H1 (cell line): ENCODE results near the gene SBDS. TPM values are rescaled to one million over a fixed set of nuclear protein-coding genes. Genes with fewer than 3 reads are reported as not detected.
"Not testable (repeated sequence)": the region's sequence is repeated elsewhere in the genome, so short reads cannot be mapped to it uniquely, and the experiment has no call there.

Experiments
- CTCF ChIA-PET: fragments of 300-600 bp; sonication (Branson Sonifier 250); formaldehyde crosslinking; loops from one replicate; lab custom pipeline; 2021; ENCODE audit not compliant: partially characterized antibody; lab: Charles Lee
- POLR2A ChIA-PET: fragments of 300-600 bp; sonication (Branson Sonifier 250); formaldehyde crosslinking; loops from one replicate; lab custom pipeline; 2021; ENCODE audit warnings: inconsistent platforms; ENCODE audit not compliant: partially characterized antibody; lab: Charles Lee
- DNase-seq, 2 experiments: peaks; one replicate each; pipeline versions ENCODE4 v3.0.0 to v3.0.0-alpha.2; 2010 to 2022; ENCODE audit warnings: low spot score in 2 of 2, low read depth in 1 of 2, mixed read lengths in 1 of 2
- FAIRE-seq: peaks from 2 replicates; lab custom pipeline; 2011; peaks lifted over from hg19 to GRCh38; lab: Jason Lieb, UNC
- H2AFZ ChIP-seq: 2 replicates; pipeline ENCODE4 v1.8.1; 2012; ENCODE audit warnings: low read length, inconsistent platforms
- H2AK5ac ChIP-seq: 2 replicates; pipeline ENCODE4 v1.6.1; 2013; ENCODE audit warnings: low read depth, low read length
- H2BK120ac ChIP-seq: replicated peaks from 2 replicates; pipeline ENCODE3; 2013; ENCODE audit warnings: low read depth, low read length, inconsistent platforms
- H2BK12ac ChIP-seq: 2 replicates; pipeline ENCODE4 v1.6.1; 2013; ENCODE audit warnings: low read depth, low read length
- H2BK15ac ChIP-seq: 2 replicates; pipeline ENCODE4 v1.6.1; 2013; ENCODE audit warnings: low read length
- H2BK20ac ChIP-seq: 2 replicates; pipeline ENCODE4 v1.6.1; 2013; ENCODE audit warnings: low read length
- H2BK5ac ChIP-seq: 2 replicates; pipeline ENCODE4 v1.6.1; 2013; ENCODE audit warnings: low read depth, low read length
- H3K14ac ChIP-seq: 2 replicates; pipeline ENCODE4 v1.6.1; 2013; ENCODE audit warnings: inconsistent platforms; ENCODE audit not compliant: insufficient read length
- H3K18ac ChIP-seq: 2 replicates; pipeline ENCODE4 v1.6.1; 2013; ENCODE audit warnings: low read length; ENCODE audit errors: extremely low read depth
- H3K23ac ChIP-seq: 2 replicates; pipeline ENCODE4 v1.6.1; 2013; ENCODE audit warnings: inconsistent platforms; ENCODE audit not compliant: insufficient read length
- H3K23me2 ChIP-seq: 2 replicates; pipeline ENCODE4 v1.6.1; 2013; ENCODE audit warnings: low read depth, low read length
- H3K27ac ChIP-seq: 2 replicates; pipeline ENCODE4 v1.6.1; 2011; ENCODE audit warnings: low read depth, low read length, inconsistent platforms
- H3K27me3 ChIP-seq, 4 experiments: replicated peaks in 1 of 4; 1 replicate in 1 of 4; 2 replicates in 3 of 4; pipeline versions ENCODE4 v1.6.1 to v1.8.1; 2011 to 2013; ENCODE audit warnings: low read length in 3 of 4, mild to moderate bottlenecking in 3 of 4, inconsistent platforms in 2 of 4, mixed read lengths in 2 of 4, moderate library complexity in 1 of 4; ENCODE audit not compliant: control insufficient read depth in 3 of 4, insufficient read depth in 3 of 4; ENCODE audit errors: extremely low read depth in 1 of 4
- H3K36me3 ChIP-seq, 4 experiments: 2 replicates each; pipeline versions ENCODE4 v1.6.1 to v1.8.1; 2011 to 2013; ENCODE audit warnings: mild to moderate bottlenecking in 4 of 4, low read length in 3 of 4, moderate library complexity in 2 of 4, control low read depth in 1 of 4, inconsistent platforms in 1 of 4; ENCODE audit not compliant: insufficient read depth in 4 of 4, control insufficient read depth in 2 of 4
- H3K4ac ChIP-seq: replicated peaks from 2 replicates; pipeline ENCODE3; 2013; ENCODE audit warnings: low read length, low read depth, mixed read lengths, inconsistent platforms; ENCODE audit not compliant: insufficient read length
- H3K4me1 ChIP-seq, 4 experiments: replicated peaks in 1 of 4; 1 replicate in 1 of 4; 2 replicates in 3 of 4; pipeline versions ENCODE4 v1.6.1 to v1.8.1; 2011 to 2013; ENCODE audit warnings: low read length in 3 of 4, inconsistent platforms in 2 of 4, mixed read lengths in 1 of 4; ENCODE audit not compliant: insufficient read depth in 4 of 4, control insufficient read depth in 3 of 4
- H3K4me2 ChIP-seq, 2 experiments: 2 replicates each; pipeline versions ENCODE4 v1.6.1 to v1.8.1; 2011 to 2013; ENCODE audit warnings: low read depth in 2 of 2, low read length in 2 of 2, control low read depth in 1 of 2, inconsistent platforms in 1 of 2, mild to moderate bottlenecking in 1 of 2; ENCODE audit not compliant: insufficient read depth in 1 of 2
- H3K4me3 ChIP-seq, 4 experiments: fragments of 200-600, 300-600 bp in 1 of 4; sonication (generic), shearing (Covaris generic), sonication (Bioruptor Twin) in 1 of 4; 2 replicates each; pipeline versions ENCODE4 v1.5.1 to v1.8.1; 2011 to 2016; ENCODE audit warnings: low read length in 4 of 4, low read depth in 3 of 4, control low read depth in 2 of 4, inconsistent platforms in 2 of 4, mild to moderate bottlenecking in 2 of 4, mixed read lengths in 1 of 4, moderate library complexity in 1 of 4; ENCODE audit not compliant: insufficient read depth in 2 of 4; ENCODE audit errors: extremely low read depth in 1 of 4
- H3K56ac ChIP-seq: replicated peaks from 2 replicates; pipeline ENCODE3; 2013; ENCODE audit warnings: low read depth, mild to moderate bottlenecking, mixed read lengths, low read length, inconsistent platforms; ENCODE audit not compliant: insufficient read length
- H3K79me1 ChIP-seq: 2 replicates; pipeline ENCODE4 v1.6.1; 2013; ENCODE audit warnings: low read depth, low read length, control low read depth
- H3K79me2 ChIP-seq, 2 experiments: 2 replicates each; pipeline versions ENCODE4 v1.6.1 to v1.8.1; 2012 to 2013; ENCODE audit warnings: low read length in 2 of 2, mild to moderate bottlenecking in 2 of 2, inconsistent platforms in 1 of 2; ENCODE audit not compliant: insufficient read depth in 2 of 2, control insufficient read depth in 1 of 2
- H3K9ac ChIP-seq, 4 experiments: replicated peaks in 1 of 4; 1 replicate in 1 of 4; 2 replicates in 3 of 4; pipeline versions ENCODE4 v1.6.1 to v1.8.1; 2011 to 2013; ENCODE audit warnings: low read depth in 3 of 4, low read length in 3 of 4, control low read depth in 2 of 4, mild to moderate bottlenecking in 2 of 4, moderate library complexity in 2 of 4, inconsistent platforms in 1 of 4; ENCODE audit errors: extremely low read depth in 1 of 4
- H3K9me3 ChIP-seq, 2 experiments: 2 replicates each; pipeline versions ENCODE4 v1.6.1 to v1.8.1; 2012 to 2013; ENCODE audit warnings: mild to moderate bottlenecking in 2 of 2, moderate library complexity in 2 of 2, control low read depth in 1 of 2, inconsistent platforms in 1 of 2, low read depth in 1 of 2, low read length in 1 of 2, mixed read lengths in 1 of 2; ENCODE audit not compliant: insufficient read depth in 2 of 2
- H4K20me1 ChIP-seq, 2 experiments: replicated peaks in 1 of 2; 2 replicates each; pipeline versions ENCODE3 to v1.8.1; 2011 to 2013; ENCODE audit warnings: inconsistent platforms in 2 of 2, low read length in 2 of 2, mild to moderate bottlenecking in 1 of 2; ENCODE audit not compliant: insufficient read depth in 2 of 2, control insufficient read depth in 1 of 2
- H4K5ac ChIP-seq: 2 replicates; pipeline ENCODE4 v1.6.1; 2013; ENCODE audit warnings: low read length, low read depth, mixed read lengths, inconsistent platforms; ENCODE audit not compliant: insufficient read length
- H4K8ac ChIP-seq: 2 replicates; pipeline ENCODE4 v1.8.0; 2013; ENCODE audit warnings: mild to moderate bottlenecking, moderate library complexity, low read length, inconsistent platforms; ENCODE audit not compliant: insufficient read depth; ENCODE audit errors: extremely low read depth
- H4K91ac ChIP-seq: replicated peaks from 2 replicates; pipeline ENCODE3; 2013; ENCODE audit warnings: low read length, mixed read lengths, inconsistent platforms; ENCODE audit not compliant: insufficient read length
- RAD21 ChIP-seq, 2 experiments: IDR thresholded peaks in 1 of 2; conservative IDR thresholded peaks in 1 of 2; 2 replicates each; pipeline ENCODE4 v1.6.1; 2011; ENCODE audit warnings: low read depth in 2 of 2, low read length in 2 of 2, improper control_type of control experiment in 1 of 2, inconsistent platforms in 1 of 2, mild to moderate bottlenecking in 1 of 2, moderate library complexity in 1 of 2
- WGBS, 2 experiments: shearing (Covaris generic) in 1 of 2; methylation state at CpG; one replicate each; pipeline versions ENCODE4 v1.1.6 to v1.1.7; 2013 to 2015; ENCODE audit warnings: low lambda C conversion rate in 2 of 2, mixed read lengths in 2 of 2, inconsistent platforms in 1 of 2, low coverage in 1 of 2, missing lambda C conversion rate in 1 of 2; ENCODE audit not compliant: insufficient replicate concordance in 2 of 2, insufficient coverage in 1 of 2, insufficient read length in 1 of 2; ENCODE audit errors: extremely low coverage in 1 of 2, missing lambda C conversion rate in 1 of 2; 5-methylcytosine and 5-hydroxymethylcytosine counted together
- polyA plus RNA-seq, 7 experiments: library from polyadenylated mRNA; depleted of rRNA in 3 of 7; stranded (reverse) in 5 of 7; unstranded in 2 of 7; fragments of >200 nt in 5 of 7; fragments of 200-250 nt in 2 of 7; gene quantifications; 1 replicate in 5 of 7; 2 replicates in 1 of 7; 4 replicates in 1 of 7; pipeline versions ENCODE4 v1.2.1 to v1.2.3, GENCODE V29; 2011 to 2013; ENCODE audit warnings: missing spikeins in 2 of 7, mixed read lengths in 2 of 7
- total RNA-seq: library from RNA; stranded (reverse); fragmentation: NEBNext Ultra II Directional; extraction: Animal tissue kit (Norgen Biotek cat#: 25700); gene quantifications from 2 replicates; pipeline ENCODE4 v1.2.1, GENCODE V29; 2021

SBDS gene
- total and polyA plus RNA-seq, 2 of the 8 experiments (the other 6 are each of a cell fraction or from before 2014, with no cell fraction given) = 8.2 to 27.5 TPM

GRCh38 chr7:67040832-67041231, 45.4 kb upstream of the SBDS start:
- POLR2A ChIA-PET, H2BK5ac ChIP-seq, H4K8ac ChIP-seq, H2AFZ ChIP-seq, H3K23ac ChIP-seq, H2BK12ac ChIP-seq, H2AK5ac ChIP-seq, H3K27ac ChIP-seq, H3K18ac ChIP-seq, H3K4ac ChIP-seq, H2BK20ac ChIP-seq, H3K79me2 ChIP-seq, H3K14ac ChIP-seq, H2BK120ac ChIP-seq, DNase-seq, H3K36me3 ChIP-seq, H3K4me1 ChIP-seq, H4K5ac ChIP-seq, H4K20me1 ChIP-seq, H3K56ac ChIP-seq, H3K79me1 ChIP-seq, H3K23me2 ChIP-seq, H3K9me3 ChIP-seq, H4K91ac ChIP-seq, H3K27me3 ChIP-seq, H3K4me2 ChIP-seq, H2BK15ac ChIP-seq, H3K4me3 ChIP-seq, H3K9ac ChIP-seq: not testable (repeated sequence)
- TF ChIP-seq RAD21 (IDR thresholded peaks at IDR 0.05 in 1 of 2, conservative IDR thresholded peaks at IDR 0.05 in 1 of 2; ENCODE audit: low read depth in 2 of 2, low read length in 2 of 2) = peak in 1 of 2 experiments; percentile 12; a peak in 1 of 4 replicates
- peak; percentile 24 for FAIRE-seq
- WGBS, 2 experiments = 44% methylated on average over 2 of the region's 2 CpGs; no CpG with 5 or more reads in 1 of the 2 experiments
- CTCF ChIA-PET = interaction anchor here (0.6 to 1.9 kb wide), 7 partner anchors 8 to 356 kb away, joined by 3 to 8 read pairs (median 4); no protein-coding TSS in a partner anchor
